GM19238 (cell line): Measurements from ENCODE around the gene CD300C.
"Not testable (repeated sequence)": the region's sequence is repeated elsewhere in the genome, so short reads cannot be mapped to it uniquely, and the experiment has no call there.

ENCODE experiments used
- DNase-seq: peaks from one replicate; pipeline ENCODE4 v3.0.0; 2011; ENCODE audit warnings: low spot score; ENCODE audit not compliant: insufficient read length

Gene CD300C

DNA sequence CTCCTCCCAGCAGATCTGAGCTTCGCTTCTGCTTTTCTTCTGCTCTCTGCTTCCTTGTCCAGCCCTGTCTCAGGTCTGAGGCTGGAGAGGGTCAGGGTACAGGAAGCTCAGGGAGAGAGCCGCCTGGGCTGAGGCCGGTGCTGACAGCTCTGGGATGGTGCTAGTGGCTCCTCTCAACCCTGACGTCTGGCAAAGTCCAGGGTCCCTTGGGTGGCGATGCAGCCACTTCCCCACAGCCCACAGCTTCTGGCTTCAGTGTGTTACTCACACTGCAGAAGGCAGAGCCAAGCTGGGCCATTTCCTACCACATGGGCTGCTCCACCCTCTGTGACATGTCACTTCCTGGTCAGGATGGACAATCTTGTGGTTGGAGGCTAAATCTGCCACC is at the start of gene CD300C:
CD300C (minus strand) TSS at position 273 of the 388 bp plus-strand sequence. CDS start 333 bp downstream, outside the sequence.
- no peak for DNase-seq

- no peak for DNase-seq
Observed at GRCh38 chr17:74595037-74595750, 49.3 kb upstream of the CD300C start.

DNA sequence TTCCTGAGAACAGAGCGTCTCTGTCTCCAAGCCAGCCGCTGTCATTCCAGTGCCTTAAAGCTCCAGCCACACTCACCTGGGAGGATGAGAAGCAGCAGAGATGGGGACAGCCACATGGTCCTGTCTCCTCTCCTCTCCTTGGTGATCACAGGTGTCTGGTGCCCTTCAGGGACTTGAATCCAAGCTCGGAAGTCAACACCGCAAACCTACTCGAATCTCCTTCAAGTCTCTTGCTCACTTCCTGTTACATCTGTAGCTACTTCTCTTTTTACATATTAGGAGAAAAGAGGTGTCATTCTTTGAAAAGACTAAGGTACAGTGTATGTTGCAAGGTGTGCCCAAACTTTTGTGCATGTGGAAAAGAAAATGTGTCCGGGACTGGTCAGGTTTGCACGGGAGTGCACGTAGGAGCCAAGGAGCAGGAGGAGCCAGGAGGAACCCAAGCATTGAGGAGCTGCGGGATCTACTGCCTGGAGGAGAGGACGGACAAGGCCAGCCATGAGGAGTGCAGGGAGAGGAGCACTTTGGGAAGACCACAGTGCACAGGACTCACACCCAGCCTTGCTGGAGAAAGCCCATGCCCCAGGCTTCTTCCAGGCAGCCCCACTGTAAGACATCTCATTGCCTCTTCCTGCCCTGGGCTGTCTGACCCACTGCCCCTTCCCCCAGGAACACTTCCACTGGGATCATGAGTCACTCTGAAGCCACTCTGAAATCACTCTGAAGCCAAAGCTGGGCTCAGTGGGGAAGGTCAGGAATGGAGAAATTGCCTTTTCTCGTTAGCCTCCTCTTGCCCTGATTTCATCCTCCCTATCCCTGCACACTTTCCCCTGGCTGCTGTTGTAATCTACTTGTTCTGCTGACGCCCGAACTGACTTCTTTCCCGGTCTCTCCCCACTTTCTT is 46.4 kb upstream of the CD300C start, which contains the start of gene CD300LD:
CD300LD (minus strand) TSS at position 197 of the 904 bp plus-strand sequence; CDS start at position 116, 81 bp downstream.
- DNase-seq, result no peak

GRCh38 chr17:74591503-74591902 is 45.6 kb upstream of the CD300C start:
- no peak for DNase-seq

DNA sequence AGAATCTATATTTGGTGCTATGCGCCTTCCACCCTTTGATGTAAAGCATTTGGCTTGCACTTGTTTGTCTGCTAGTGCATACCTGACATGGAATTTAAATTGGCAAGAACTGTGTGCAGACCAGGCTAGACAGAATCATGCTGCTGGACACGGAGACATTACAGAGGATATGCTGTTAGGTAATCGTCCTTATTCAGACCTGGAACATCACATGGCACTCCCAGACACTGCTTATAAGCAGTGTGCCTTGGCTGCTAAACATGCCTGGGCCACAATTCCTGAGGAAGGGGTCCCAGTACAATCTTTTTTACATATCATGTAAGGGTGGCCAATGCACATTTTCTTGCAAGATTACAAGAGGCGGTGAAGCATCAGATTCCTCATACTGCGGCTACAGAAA is 39.8 kb upstream of the CD300C start:
- no peak for DNase-seq

- DNase-seq, result no peak
Observed at GRCh38 chr17:74584292-74585060, 38.6 kb upstream of the CD300C start.

GRCh38 chr17:74582633-74583032 is 36.7 kb upstream of the CD300C start:
- no peak for DNase-seq

- DNase-seq, result no peak
Observed at GRCh38 chr17:74579900-74580299, 34.0 kb upstream of the CD300C start.

DNA sequence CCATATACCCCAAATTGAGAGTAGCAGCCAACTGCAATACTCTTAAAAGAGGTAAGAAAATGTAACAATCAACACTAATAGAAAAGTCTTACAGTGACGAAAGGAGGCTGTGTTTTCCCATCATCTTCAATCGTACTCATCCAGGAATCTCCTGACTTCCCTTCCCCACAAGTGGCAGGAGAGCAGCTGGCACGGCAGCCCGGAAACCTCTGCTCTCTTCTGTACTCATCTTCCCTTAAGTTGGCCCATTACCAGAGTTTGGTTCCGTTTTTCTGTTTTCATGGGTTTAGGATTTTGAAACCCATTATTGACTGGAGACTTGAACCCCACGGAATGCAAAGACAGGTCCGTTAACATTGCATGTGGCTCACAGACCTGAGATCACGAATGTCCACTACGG is 33.1 kb upstream of the CD300C start:
- no peak for DNase-seq

GRCh38 chr17:74574489-74575142 is 28.7 kb upstream of the CD300C start:
- no peak for DNase-seq

DNA sequence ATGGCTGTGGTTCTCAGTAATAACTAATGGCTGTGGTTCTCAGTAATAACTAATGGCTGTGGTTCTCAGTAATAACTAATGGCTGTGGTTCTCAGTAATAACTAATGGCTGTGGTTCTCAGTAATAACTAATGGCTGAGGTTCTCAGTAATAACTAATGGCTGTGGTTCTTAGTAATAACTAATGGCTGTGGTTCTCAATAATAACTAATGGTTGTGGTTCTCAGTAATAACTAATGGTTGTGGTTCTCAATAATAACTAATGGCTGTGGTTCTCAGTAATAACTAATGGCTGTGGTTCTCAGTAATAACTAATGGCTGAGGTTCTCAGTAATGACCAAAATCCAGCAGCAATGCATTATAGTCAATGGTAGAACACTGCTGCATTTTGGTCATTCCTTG is 27.7 kb upstream of the CD300C start:
- not testable (repeated sequence) for DNase-seq

DNA sequence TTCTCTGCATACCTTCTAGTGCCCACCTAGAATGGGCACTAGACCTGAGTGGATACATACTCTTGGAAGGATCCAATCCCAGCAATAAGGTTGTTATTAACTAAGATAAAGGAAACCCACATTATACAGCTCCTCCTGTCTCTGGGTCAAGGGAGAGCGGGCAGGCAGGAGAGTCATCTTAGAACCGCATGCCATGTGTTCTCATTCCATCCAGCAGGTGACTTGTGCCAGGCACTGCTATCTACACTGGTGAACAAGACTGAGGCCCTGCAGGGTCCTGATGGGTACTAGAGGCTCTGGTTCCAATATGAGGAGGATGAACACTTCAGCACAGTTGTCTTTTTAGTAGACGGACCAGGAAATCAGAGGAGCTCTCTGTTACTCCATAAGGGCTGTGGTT is 27.3 kb upstream of the CD300C start:
- DNase-seq, result no peak

- DNase-seq, result no peak
Observed at GRCh38 chr17:74571621-74572270, 25.8 kb upstream of the CD300C start.

DNA sequence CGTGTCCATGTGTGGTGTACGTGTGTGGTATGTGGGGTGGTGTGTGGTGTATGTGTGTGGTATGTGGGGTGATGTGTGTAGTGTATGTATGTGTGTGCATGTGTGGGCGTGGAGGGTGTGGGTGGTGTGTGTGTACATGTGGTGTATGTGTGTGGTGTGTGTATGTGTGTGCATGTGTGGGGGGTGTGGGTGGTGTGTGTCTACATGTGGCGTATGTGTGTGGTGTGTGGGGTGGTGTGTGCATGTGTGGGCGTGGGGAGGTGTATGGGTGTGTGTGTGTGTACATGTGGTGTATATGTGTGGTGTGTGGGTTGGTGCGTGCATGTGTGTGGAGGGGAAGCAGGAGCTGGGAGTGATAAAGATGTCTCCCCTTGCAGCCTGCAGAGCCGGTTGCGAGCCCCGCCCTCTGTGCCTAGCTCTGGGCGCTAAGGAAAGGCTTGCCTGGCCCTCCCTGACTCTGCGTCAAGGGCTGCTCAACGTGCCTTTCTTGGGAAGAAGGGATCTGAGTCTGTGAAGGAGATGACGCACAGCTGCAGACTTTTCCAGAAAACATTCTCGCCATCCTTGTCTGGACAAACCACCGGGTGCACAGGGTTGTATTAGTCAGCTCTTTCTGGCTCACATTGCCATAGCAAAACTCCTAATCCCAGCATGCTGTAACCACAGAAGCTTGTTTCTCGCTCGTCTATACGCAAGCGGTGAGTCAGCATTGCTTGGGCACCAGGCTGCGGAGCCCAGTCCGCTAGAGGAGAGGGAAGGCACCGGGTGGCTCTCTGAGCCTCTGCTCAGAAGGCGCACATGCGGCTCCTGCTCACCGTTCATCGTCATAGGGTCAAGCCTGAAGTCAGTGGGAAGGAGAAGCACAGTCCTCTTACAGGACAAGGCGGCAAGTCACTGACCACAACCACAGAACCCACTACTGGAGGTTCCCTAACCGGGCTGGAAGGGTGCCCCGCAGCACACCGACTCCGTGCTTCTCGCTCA is 23.4 kb upstream of the CD300C start:
- no peak for DNase-seq

DNA sequence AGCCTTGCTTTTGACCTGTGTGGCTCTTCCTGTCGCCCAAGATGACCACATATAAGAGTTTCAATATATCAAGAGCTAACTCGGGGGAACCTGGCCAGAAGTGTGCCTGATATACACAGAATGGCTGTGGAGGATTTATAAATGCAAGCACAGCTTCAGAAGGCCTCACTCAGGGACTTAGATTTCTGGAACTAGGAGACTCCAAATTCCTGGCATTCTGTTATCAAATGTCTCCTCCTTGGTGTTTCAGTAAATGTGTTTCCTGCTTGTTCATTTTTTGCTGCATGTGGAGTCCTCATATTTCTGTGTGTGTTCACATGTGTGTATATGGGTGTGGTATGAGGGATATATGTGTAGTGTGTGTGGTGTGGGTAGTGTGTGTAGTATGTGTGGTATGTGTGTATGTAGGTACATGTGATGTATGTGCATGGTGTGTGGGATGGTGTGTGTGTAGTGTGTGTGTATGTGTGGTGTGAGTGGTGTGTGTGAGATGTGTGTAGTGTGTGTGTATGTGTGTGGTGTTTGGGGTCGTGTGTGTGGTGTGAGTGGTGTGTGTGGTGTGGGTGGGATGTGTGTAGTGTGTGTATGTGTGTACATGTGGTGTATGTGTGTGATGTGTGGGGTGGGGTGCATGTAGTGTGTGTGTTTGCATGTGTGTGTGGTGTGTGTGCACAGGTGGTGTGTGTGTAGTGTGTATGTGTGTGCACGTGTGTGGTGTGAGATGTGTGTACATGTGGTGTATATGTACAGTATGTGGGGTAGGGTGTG is 22.4 kb upstream of the CD300C start:
- DNase-seq, result no peak

GRCh38 chr17:74567397-74567796 is 21.5 kb upstream of the CD300C start, which contains the start of gene CD300H:
CD300H (minus strand) TSS chr17:74567509.
- no peak for DNase-seq

- no peak for DNase-seq
Observed at GRCh38 chr17:74566132-74566753, 20.3 kb upstream of the CD300C start.

- DNase-seq, result no peak
Observed at GRCh38 chr17:74565126-74565525, 19.2 kb upstream of the CD300C start.
